Fibroblast of skin of right biceps (primary cell): ENCODE data around the gene NR1I3.

Experiments
- DNase-seq: peaks from one replicate; pipeline ENCODE4 v3.0.0-alpha.2; 2013

NR1I3 gene

DNA sequence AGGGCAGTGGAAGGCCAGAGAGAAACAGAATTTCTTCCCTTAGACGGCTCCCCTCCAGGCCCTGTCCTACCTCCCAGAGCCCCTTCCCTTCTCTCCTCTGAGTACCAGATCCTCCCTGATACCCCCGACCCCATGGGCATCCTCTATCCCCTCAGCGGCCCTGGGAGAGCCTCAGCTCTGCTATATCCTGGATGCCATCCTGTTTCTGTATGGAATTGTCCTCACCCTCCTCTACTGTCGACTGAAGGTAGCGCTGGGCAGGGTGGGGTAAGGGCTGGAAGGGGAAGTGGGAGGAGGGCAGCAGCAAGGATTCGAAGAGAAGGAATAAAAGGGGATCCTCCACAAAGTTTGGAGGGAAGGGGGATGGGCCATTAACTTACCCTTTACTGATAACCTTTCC lies 20.2 kb downstream of the NR1I3 start:
- no peak for DNase-seq

DNA sequence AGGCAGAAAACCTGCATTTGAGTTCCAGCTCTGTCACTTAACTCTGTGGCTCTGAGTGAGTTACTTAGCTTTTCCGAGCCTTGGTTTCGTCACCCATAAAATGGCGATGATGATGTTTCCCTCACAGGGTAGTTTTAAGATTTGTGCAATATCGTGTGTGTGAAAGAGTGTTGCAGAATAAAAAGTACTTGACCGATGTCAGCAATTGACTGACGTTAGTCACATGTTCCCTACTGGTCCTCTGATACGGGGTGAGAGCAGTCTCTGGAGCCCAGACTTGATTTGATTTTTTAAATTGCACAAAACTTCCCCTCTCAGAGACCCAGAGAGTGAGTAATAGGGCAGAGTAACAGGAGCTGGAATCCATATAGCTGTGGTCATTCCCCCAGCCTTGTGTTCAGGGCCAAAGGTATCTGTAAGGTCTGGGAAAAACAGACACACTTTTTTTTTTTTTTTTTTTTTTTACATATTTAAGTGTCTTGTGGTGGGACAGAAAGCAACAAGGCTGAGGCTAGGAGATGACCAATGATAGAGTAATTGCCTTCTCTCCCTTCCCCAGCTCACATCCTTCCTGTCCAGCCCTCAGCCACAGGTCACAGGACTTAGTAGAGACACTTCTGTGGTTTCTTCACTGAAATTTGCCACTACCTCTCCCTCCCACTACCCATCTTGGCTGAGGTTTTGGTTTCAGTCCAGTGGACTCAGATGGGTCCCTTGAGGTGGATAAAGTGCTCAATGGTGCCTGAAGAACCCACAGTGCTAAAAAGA lies 20.9 kb downstream of the NR1I3 start:
- peak; percentile 70 for DNase-seq

DNA sequence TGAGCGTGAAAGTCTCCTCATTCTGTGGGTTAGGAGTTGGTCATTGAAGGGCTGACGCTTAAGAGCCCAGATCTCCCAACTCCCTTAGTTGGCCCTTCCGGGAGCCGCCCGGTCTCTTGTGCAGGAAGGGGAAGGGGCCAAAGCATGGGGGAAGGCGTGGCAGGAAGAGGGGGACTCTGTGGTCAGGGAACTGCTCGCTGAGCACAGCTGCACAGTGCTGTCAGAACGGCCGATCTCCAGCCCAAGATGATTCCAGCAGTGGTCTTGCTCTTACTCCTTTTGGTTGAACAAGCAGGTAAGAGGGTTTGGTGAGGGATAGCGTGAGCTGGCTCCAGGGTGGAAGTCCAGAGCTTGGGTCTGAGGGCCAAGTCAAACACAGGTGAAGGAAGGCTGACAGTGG lies 22.9 kb downstream of the NR1I3 start, which contains the start of gene FCER1G:
TSS of gene FCER1G (plus strand) at position 220 of the 400 bp plus-strand sequence. CDS start at position 247, 27 bp downstream.
- DNase-seq, result no peak

DNA sequence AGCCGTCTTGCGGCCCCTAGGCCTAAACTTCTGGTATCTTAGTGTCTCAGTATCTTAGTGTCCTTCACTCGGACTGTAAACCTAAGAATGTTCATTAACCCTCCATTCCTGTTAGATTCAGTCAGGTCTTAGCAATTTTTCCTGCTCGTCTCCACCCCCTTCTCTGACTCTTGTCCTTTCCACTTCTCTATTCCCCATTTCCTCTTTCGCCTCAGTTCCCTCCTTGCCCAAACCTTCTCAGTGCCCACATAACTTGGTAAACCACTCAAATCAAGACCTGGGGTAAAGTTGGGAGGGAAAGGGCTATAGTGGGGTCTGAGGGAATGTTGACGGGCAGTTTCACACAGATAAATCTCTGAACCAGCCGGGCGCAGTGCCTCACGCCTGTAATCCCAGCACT lies 23.6 kb downstream of the NR1I3 start:
- DNase-seq, result no peak

DNA sequence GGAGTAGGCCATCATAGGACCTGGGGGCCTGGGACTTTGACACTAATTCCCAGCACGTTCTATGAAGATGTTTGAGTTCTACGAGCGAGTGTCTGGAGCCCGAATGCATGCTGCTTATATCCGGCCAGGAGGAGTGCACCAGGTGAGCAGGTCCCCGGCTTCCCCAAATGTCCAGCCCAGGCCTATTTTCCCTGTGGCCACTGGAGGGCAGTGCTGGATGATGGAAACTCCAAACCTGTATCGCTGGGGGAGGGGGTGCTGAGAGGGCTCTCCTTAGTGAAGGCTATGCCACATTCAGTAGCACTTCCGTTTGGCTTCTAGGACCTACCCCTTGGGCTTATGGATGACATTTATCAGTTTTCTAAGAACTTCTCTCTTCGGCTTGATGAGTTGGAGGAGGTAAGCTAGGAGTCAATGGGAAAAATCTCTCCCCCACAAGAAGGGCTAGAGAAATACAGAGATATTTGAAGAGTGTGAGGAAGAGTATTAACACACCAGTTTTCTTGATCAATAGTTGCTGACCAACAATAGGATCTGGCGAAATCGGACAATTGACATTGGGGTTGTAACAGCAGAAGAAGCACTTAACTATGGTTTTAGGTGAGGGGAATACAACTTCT lies 28.1 kb downstream of the NR1I3 start:
- peak; percentile 71 for DNase-seq

DNA sequence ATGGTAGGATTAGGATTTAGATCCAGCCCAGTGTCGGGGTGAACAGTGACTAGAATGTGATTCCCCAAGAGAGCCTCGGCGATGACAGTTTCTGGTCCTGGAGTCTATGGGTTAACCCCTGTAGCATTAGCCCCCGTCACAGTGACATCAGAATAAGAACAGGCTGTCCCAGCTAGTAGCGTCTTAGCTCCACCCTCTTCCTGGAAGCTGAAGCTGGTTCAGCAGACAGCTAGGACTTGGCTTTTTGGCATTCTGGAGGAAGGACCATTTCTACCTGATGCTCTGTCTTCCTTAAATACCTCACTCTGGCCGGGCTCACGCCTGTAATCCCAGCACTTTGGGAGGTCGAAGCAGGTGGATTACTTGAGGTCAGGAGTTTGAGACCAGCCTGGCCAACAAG lies 30.8 kb downstream of the NR1I3 start:
- DNase-seq, result no peak

DNA sequence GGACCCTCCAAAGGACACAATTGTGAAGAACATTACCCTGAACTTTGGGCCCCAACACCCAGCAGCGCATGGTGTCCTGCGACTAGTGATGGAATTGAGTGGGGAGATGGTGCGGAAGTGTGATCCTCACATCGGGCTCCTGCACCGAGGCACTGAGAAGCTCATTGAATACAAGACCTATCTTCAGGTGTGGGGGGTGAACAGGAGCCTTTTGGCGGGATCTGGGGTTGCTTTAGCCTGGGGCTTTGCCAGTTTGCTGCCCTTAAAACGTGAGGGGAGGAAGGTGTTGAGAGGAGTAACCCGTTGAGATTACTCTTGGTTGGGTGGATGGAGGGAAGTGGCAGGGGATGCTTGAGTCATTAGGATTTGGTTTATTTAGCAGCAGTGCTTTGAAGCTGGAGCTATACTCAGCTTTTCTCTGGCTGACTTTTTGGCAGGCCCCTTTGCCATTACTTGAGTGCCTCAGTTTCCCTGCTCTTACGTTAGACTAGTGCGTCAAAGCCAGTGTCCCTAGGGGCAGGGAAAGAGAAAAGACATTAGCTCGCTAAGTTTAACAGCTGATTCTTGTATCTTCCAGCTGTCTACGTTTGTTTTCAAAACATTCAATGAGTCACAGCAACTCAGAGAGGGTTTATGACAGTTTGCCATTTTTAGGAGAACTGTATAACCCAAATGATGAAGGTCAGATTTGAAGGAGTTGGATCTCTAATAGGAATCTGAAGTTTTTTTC lies 31.4 kb downstream of the NR1I3 start:
- DNase-seq, result no peak

DNA sequence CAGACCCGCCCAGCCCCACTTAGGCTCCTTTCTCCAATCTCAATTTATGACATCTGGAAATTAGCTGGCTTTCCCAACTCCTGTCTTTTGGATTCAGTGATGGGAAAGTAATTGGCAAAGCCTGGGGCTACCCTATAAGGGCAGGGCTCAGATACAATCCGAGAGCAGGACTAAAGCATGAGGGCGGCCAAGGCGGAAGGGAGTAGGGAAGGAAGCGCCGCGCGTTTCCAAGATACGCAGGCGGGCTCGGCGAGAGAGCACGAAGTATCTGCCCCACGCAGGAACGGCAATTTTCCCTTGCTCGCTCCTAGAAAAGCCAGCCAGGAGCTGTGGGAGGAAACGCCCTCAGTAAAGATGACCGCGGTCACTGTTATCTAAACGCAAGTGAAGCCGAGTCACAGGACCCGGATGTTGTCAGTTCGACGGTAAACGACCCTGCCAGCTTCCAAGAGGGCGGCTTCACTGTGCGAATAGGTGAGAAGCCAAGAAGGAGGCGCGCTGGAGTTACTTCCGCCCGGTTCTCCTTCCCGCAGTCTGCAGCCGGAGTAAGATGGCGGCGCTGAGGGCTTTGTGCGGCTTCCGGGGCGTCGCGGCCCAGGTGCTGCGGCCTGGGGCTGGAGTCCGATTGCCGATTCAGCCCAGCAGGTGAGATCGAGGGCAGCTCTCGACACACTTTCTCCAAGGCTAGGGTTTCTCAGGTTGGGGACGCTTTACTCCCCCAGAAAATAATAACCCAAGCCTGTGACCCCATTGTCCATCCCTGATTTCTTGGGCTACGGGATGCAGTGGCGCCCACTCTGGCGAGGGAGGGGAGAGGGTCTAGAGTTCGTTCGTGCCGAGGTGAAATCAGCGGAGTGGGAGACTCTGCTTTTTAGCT lies 35.9 kb downstream of the NR1I3 start, which contains the start of gene NDUFS2:
TSS of gene NDUFS2 (plus strand) at position 532 of the 877 bp plus-strand sequence. CDS start at position 551, 19 bp downstream.
- peak; percentile 99 for DNase-seq

DNA sequence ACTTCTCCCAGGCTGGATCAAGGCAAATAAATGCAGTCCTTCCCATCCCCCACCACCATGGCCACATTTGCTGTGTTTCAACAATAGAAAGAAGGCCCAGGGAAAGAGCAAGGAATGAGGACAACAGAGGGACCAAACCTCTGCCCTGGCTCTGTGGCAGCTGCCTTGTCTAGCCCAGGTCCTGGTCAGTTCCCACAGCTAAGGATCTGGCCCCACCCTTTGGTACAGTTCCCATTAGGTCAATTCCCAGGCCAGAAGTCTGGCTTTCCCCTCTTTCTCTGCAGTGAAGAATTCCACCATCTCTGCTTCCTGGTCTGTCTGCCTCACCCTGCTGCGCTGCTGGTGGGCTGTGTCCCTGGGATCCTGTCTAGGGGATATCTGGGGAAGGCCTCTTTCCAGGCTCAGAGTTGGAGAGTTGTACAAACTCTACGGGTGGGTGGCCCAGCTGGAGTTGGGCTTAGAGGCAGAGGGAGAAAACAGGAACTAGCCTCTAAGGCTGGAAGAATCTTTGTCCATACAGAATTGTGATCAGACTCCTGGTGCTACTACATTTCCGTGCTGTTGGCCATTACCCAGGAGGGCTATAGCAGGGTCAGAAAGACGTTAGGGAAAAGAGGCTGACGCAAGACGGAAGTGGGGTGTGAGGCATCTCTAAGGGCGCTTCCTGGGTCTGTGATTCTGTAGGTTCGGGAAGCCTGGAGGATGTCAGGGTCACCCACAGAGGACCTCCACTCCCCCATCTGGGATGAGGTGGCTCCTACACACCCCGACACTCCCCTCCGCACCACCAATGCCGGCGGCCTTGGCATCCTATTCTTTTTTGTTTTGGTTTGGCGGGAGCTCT lies 36.8 kb downstream of the NR1I3 start:
- peak; percentile 72 for DNase-seq

DNA sequence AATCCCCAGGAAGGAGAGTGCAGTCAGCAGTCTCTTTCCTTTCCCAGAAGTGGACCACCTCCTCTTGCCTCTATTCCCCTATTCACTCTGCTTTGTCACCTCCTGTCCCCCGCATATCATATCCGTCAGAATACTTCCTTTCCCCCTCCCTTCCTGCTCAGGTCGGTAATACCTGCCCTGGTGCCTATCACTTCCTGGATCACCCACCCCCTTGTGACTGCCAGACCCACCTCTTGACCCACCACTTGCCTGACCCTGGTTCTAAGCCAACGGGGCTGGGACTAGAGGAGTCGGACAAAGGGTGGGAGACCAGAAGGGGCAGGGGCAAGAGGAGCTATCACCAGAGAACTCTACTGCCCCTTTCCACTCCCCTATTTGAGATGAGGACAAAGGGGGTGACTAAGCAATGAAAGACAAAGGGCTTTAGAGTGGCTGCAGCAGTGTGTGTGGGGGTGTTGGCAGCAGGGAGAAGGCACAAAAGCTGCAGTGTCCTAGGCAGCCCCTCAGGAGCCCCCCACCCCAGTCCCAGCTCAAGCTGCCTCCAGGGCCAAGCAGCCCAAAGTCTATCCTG lies 37.5 kb downstream of the NR1I3 start:
- no peak for DNase-seq

DNA sequence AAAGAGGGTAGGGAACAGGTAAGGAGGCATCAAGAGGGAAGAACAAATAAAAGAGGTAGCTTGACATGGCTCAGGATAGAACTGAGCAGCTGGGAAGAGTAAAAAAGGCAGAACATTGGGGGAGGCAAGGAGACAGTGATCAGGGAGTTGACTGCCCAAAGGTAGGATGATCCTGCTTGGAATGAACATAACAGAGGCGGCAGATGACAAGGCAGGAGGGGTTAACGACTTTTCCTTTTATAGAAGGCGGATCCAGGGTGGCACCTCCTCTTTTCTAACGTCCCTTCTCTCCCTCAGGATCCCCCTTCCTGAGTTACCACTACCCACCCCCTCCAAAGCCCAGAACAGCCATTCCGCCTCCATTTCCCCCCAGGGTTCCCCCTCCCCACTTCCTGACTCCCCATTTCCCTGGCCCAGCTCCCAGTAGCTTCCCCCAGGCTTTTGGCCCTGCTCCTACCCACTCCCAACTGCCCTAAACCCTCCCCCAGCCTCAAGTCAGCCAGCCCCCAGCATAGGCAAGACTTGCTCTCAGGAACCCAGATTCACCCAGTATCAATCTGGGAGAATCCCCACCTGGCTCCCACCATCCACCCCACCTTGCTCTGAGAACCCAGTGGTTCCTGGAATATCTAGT lies 38.4 kb downstream of the NR1I3 start:
- peak; percentile 23 for DNase-seq

DNA sequence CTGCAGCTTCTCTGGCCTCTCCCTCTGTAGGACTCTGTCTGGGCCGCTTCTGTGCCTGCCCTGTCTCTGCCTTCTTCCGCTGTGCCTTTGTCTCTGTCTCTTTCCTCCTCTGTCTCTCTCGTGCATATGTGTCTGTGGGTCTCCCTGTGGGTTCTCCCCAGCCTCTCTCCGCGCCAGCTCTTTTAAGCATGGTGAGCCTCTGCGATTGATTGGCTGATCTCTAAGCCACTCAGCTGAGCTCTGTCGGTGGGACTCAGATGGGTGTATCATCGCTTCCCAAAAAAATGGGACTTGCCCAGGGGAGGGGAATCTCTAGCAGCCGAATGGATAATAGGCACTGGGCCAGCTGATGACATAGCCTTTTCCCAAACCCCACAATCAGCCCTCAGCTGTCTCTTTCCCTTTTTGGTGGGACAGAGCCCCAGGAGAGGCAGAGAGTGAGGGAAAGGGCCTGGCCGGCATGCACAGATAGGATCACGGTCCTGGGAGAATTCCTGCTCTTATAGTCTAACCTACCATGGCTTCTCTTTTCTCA lies 39.0 kb downstream of the NR1I3 start, which contains the start of gene ADAMTS4:
TSS of gene ADAMTS4 (minus strand) at position 158 of the 535 bp plus-strand sequence. CDS start 427 bp downstream, outside the sequence.
- peak; percentile 98 for DNase-seq

DNA sequence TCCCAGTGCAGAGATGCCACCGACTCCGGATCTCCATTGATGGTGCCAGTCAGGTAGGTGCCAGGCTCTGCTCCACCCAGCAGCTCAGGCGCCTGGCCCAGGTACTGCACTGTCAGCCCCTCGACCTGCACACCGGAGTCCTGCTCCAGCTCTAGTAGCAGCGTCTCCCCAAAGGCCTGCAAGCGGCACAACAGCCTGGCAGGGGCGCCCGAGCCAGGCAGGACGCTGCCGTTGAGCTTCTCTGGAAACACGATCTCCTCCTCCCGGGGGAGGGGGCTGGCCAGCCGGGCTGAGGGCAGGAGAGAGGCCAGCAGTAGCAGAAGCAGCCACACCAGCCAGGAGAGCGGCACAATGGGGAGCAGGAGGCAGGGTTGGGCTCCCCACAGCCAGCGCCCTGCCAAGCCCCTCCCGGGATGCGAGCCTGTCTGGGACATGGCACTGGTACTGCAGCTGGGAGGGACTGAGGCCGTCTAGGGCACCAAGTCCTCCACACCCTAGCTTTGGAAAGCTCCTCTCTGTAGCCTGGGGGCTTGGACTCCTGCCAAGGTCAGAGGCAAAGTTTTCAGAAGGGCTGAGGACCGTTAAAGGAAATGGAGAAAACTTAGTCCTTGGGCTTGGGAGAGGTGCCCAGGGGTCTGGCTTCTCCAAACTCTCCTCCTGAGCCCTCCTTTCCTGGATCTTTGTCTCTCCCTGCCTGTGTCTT lies 39.7 kb downstream of the NR1I3 start:
- DNase-seq, result peak; percentile 37

DNA sequence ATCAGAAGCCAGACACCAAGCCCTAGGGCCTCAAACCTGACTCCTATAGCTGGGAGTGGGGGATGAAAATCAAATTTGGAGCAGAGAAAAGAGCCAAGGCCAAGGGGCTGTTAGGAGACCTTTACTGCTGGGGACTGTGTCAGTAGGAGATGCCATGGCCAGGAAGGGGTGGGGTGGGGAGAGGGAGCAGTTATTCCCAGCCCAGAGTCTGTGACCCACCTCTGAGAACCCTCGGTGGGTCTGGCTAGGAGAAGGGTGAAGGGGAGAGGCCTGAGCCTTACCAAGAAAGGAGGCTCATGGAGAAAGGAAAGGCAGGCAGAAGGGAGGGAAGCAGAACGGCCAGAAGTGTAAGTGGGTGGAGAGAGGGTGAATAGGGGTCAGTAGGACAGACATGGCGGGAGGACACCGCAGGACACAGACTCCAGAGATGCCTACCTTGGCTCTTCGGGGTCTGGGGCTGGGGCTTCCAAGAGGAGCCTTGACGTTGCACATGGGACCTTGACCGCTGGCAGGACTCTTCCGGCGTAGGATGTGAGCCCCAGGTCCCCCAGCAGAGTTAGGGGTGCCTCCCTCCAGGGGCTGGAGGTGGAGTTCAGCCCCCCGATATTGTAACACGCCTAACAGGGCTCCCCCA lies 40.3 kb downstream of the NR1I3 start:
- no peak for DNase-seq

DNA sequence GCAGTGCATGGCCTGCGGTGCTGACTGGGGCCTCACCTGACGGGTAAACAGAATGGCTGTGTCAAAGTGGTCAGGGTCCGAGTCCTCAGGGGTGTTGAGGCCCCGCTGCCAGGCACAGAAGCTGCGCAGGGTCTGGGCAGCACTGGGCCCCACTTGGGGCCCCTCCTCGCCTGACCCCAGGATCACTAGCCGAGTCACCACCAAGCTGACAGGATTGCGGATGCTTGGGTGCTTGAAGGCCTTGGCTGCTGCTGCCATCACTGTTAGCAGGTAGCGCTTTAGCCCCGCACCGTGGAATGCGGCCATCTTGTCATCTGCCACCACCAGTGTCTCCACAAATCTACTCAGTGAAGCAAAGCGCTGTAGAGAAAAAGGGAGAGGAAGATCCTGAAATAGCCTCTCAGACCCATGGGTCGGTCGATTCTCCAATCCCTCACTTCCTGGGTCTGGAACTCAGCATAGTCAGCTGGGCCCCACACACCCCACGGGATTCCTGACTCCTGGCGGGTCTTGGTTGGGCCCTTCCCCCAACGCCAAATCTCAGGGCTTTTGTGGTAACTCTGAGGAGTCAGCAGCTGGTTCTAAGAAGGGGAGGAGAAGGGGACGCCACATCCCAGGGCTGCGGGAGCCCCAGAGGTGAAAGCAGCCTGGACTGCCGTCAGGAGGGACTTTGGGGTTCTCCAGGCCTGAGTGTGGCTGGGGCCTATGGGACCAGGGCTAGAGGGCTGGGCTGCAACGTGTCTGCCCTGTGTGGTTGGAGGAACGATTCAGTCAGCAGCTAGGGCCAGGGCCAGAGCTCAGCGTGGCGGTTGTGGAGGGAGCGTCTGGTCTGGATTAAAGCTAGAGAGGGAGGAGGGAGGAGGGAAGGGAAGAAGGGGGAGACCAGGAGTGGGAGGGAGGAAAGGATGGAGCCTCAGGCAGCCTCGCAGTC lies 41.2 kb downstream of the NR1I3 start:
- peak; percentile 92 for DNase-seq

DNA sequence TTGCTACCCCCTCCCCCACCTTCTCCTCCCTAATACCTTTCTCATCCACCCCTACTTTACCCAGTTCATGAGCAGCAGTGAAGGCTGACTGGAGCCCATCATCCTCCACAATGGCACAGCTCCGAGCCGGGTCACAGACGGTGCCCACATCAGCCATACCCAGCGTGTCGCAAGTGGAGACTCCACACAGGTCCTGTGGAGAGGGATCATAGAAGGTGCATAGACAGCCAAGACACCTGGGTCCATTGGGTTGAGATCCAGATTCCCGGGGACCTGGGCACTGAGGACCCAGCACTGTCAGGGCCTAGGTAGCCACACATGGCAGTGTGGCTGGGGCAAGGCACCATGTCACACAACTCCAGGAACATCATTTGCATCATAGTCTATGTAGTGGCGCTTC lies 41.9 kb downstream of the NR1I3 start:
- no peak for DNase-seq

DNA sequence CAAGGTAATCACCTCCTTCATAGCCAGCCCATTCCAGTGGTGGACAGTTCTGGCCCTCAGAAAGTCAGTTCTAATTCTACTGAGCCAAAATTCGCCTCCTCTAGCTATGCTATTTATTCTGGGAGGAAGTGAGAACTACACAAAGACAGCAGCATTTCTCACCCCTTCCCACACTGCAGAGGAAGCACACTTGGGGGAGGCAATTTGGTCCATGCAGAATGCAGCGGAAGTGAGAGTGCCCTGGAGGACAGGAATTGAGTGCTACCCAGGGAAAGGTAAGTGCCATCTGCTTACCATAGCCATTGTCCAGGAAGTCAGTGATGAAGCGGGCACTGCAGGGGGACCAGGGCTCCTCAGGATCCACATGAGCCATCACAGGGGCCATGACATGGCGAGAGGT lies 42.8 kb downstream of the NR1I3 start:
- DNase-seq, result no peak
